Type B pancreatic cell (in vitro differentiated cells): ENCODE results near the gene UTF1. TPM values are rescaled to one million over a fixed set of nuclear protein-coding genes. Genes with fewer than 3 reads are reported as not detected.

Experiments used
- DNase-seq: peaks from one replicate; pipeline ENCODE4 v3.0.0; 2021; ENCODE audit warnings: mixed read lengths; ENCODE audit not compliant: unreplicated experiment; ENCODE audit errors: extremely low spot score
- H3K27ac Mint-ChIP-seq: 2 replicates; pipeline ENCODE4 v1.8.0; 2021; ENCODE audit warnings: mild to moderate bottlenecking, mixed read lengths
- H3K27me3 Mint-ChIP-seq: 2 replicates; pipeline ENCODE4 v1.8.0; 2021; ENCODE audit warnings: mixed read lengths
- H3K36me3 Mint-ChIP-seq: 2 replicates; pipeline ENCODE4 v1.8.0; 2021; ENCODE audit warnings: mixed read lengths
- H3K4me1 Mint-ChIP-seq: one replicate; pipeline ENCODE4 v1.8.0; 2021; ENCODE audit warnings: mixed read lengths; ENCODE audit not compliant: unreplicated experiment
- H3K4me3 Mint-ChIP-seq: 2 replicates; pipeline ENCODE4 v1.8.0; 2021; ENCODE audit warnings: mild to moderate bottlenecking, mixed read lengths
- H3K9me3 Mint-ChIP-seq: 2 replicates; pipeline ENCODE4 v1.8.0; 2021; ENCODE audit warnings: mixed read lengths
- total RNA-seq: library from RNA; stranded (reverse); gene quantifications from 2 replicates; pipeline ENCODE4 v1.2.1, GENCODE V29; 2021; ENCODE audit warnings: low replicate concordance
- TF ChIP-seq, protein P1 (sequence below): fragments of 200-600 bp; sonication (generic); conservative IDR thresholded peaks from 2 replicates; pipeline ENCODE4 v1.5.0; 2021; ENCODE audit warnings: antibody characterized with exemption, mild to moderate bottlenecking

The UTF1 gene
- total RNA-seq, 1 donor from 2014 or later = not detected

GRCh38 chr10:133273534-133274143, 43.6 kb downstream of the UTF1 start:
- no peaks in the 10 kb centered on the region for H3K9me3 Mint-ChIP-seq
- H3K27me3 Mint-ChIP-seq = peaks cover 3% of the 10 kb centered on the region
- H3K4me3 Mint-ChIP-seq = no peak overlapping the region
- TF ChIP-seq, protein P1, sequence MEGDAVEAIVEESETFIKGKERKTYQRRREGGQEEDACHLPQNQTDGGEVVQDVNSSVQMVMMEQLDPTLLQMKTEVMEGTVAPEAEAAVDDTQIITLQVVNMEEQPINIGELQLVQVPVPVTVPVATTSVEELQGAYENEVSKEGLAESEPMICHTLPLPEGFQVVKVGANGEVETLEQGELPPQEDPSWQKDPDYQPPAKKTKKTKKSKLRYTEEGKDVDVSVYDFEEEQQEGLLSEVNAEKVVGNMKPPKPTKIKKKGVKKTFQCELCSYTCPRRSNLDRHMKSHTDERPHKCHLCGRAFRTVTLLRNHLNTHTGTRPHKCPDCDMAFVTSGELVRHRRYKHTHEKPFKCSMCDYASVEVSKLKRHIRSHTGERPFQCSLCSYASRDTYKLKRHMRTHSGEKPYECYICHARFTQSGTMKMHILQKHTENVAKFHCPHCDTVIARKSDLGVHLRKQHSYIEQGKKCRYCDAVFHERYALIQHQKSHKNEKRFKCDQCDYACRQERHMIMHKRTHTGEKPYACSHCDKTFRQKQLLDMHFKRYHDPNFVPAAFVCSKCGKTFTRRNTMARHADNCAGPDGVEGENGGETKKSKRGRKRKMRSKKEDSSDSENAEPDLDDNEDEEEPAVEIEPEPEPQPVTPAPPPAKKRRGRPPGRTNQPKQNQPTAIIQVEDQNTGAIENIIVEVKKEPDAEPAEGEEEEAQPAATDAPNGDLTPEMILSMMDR = no peak
- H3K4me1 Mint-ChIP-seq = peaks cover 6% of the 10 kb centered on the region
- DNase-seq = no peak
- H3K27ac Mint-ChIP-seq = no peak overlapping the region
- no peaks in the 10 kb centered on the region for H3K36me3 Mint-ChIP-seq

- H3K27me3 Mint-ChIP-seq = peaks cover 3% of the 10 kb centered on the region
- H3K9me3 Mint-ChIP-seq = no peaks in the 10 kb centered on the region
- no peaks in the 10 kb centered on the region for H3K36me3 Mint-ChIP-seq
Observed at GRCh38 chr10:133274751-133275683, 45.0 kb downstream of the UTF1 start.

DNA sequence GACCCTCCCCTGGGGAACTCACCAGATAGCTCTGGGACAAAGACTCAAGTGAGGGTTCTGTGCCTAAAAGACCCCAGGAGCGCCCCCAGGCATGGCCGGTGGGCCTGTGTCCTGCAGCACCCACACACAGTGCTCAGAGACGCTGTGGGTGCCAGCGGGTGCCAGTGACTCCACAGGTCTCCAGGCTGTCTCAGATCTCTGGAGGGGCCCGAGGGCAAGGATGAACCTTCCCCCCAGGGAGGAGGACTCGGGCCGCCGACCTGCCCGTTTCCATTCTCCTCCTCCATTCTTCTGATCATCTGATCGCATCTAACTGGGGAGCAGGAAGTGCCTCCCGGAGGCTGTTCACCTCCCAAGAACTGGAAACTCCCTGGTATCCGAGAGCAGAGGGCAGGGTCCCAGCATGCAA, 45.7 kb downstream of the UTF1 start:
- TF ChIP-seq, protein P1 = no peak
- peak overlapping the region; percentile 81 for H3K27ac Mint-ChIP-seq
- DNase-seq = no peak
- peaks cover 8% of the 10 kb centered on the region for H3K4me1 Mint-ChIP-seq
- peaks cover 3% of the 10 kb centered on the region for H3K27me3 Mint-ChIP-seq
- H3K4me3 Mint-ChIP-seq = peak overlapping the region; percentile 28
- no peaks in the 10 kb centered on the region for H3K9me3 Mint-ChIP-seq
- no peaks in the 10 kb centered on the region for H3K36me3 Mint-ChIP-seq

More at GRCh38 chr10:133274751-133275683, 45.0 kb downstream of the UTF1 start:
- TF ChIP-seq, protein P1 = no peak
- Mint-ChIP-seq H3K4me1 (peaks cover 8% of the 10 kb centered on the region), H3K4me3 (no peak overlapping the region), H3K27ac (peak overlapping the region; percentile 81)
- no peak for DNase-seq

DNA sequence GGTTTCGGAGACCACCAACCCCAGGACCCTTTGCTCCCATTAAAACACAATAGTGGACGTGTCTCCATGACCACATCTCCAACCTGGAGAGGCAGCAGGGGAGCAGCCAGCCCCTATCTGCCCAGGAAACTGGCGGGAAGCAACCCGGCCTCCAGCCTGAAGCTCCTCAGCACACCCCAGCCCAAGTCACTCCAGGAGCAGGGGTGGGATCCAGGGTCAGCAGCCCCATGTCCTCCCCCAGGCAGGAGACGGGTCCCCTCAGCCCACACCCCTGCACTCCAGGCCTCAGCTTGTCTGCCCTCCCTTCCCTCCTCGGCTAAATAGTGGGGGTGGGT, 46.0 kb downstream of the UTF1 start:
- DNase-seq = no peak
- TF ChIP-seq, protein P1 = no peak
- Mint-ChIP-seq H3K9me3 (no peaks in the 10 kb centered on the region), H3K4me1 (peaks cover 8% of the 10 kb centered on the region), H3K36me3 (no peaks in the 10 kb centered on the region), H3K27me3 (peaks cover 3% of the 10 kb centered on the region), H3K27ac (peak overlapping the region; percentile 81), H3K4me3 (peak overlapping the region; percentile 28)

DNA sequence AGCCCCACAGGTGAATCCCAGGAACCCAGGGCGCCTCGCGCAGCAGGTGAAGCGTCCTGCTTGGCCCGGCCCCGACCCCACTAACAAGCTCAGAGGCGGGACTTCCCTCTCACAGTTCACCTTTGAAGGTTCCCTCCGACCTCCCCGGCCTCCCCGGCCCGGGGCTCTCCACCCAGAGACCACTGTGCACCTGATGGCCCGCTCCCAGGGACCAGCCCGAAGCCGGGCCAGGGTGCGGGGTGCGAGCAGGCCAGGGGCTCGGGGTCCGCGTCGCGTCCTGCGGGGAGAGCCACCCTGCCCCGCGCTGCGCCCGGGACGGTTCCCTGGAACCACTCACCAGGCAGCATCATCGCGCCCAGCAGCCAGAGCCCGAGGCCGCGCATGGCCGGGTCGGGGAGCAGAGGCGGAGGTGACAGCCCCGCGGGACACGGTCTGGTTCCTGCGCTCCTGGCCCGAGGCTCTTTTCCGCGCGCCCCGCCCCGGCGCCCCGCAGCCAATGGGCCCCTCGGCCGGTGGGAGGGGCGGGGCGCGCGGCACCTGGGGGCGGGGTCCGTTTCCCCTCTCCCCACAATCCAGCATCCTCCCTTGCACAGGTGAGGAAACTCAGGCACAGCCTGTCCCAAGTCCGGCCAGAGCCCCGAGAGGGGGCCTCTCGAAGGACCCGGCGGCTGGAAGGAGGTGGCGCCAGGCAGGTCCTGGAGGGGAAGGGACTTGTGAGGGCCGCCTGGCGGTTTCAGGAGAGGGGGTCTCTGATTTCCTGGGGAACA, 46.6 kb downstream of the UTF1 start, which contains the start of gene ADAM8:
Gene ADAM8 (minus strand): TSS at position 434 of the 767 bp plus-strand sequence. CDS start 51 bp downstream, at position 383.
- peaks cover 8% of the 10 kb centered on the region for H3K4me1 Mint-ChIP-seq
- no peak for DNase-seq
- peaks cover 3% of the 10 kb centered on the region for H3K27me3 Mint-ChIP-seq
- H3K9me3 Mint-ChIP-seq = no peaks in the 10 kb centered on the region
- TF ChIP-seq, protein P1 = no peak
- peak within 1 kb of the TSS; percentile 98 for H3K27ac Mint-ChIP-seq
- no peaks in the 10 kb centered on the region for H3K36me3 Mint-ChIP-seq
- H3K4me3 Mint-ChIP-seq = peak within 1 kb of the TSS; percentile 28
